Measurements from ENCODE around the gene CAMK4.

DNA sequence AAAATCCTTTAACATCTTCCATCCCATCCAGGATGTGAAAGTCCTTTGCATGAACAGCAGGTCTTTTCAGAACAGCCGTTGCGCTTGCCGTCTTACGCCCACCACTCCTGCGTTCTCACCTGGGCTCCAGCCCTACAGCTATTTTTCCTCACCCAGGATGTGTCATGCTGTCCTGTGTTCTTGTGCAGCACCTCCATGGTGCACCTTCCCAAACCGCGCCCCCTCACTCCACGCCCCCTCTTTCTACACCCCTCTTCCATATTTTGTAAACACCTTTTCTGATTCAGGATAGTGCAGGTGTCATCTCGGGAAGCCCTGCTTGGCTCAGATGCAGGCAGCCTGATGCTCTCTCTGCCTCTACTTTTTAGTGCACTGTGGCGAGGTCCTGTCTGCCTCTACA is 18.4 kb downstream of the CAMK4 start:
- TF ChIP-seq, protein P1, sequence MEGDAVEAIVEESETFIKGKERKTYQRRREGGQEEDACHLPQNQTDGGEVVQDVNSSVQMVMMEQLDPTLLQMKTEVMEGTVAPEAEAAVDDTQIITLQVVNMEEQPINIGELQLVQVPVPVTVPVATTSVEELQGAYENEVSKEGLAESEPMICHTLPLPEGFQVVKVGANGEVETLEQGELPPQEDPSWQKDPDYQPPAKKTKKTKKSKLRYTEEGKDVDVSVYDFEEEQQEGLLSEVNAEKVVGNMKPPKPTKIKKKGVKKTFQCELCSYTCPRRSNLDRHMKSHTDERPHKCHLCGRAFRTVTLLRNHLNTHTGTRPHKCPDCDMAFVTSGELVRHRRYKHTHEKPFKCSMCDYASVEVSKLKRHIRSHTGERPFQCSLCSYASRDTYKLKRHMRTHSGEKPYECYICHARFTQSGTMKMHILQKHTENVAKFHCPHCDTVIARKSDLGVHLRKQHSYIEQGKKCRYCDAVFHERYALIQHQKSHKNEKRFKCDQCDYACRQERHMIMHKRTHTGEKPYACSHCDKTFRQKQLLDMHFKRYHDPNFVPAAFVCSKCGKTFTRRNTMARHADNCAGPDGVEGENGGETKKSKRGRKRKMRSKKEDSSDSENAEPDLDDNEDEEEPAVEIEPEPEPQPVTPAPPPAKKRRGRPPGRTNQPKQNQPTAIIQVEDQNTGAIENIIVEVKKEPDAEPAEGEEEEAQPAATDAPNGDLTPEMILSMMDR (IDR thresholded peaks at IDR 0.05) = no peak
- no peak for TF ChIP-seq POLR2A (IDR thresholded peaks at IDR 0.05)

Measured in thyroid gland (tissue), 4 donors.